ENCODE measurements around the gene PNISR.

Gene PNISR

DNA sequence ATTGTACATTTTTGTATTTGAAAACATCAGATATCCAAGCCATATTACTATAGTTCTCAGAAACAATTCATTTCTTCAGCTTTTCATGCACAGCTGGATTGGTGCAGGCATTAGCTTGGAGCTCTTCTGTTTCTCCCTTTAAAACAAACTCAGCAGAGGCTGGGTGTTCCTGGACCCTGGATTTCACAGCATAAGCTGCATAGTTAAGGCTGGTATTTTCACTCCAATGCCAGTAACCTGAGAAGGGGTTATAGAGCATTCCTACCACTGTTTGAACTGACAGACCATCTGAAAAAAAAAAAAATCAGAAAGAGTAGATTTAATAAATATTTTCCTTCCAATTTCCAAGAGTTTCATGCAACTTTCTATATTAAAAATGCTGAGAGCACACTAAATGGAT is 55.6 kb downstream of the PNISR start:
- H3K36me3 ChIP-seq (ENCODE audit: insufficient read depth, low read length) = no peaks in the 10 kb centered on the region
- H3K9ac ChIP-seq (ENCODE audit: low read depth, low read length) = no peak overlapping the region
- H3K9me3 ChIP-seq (ENCODE audit: control insufficient read depth, insufficient read depth, low read length) = no peaks in the 10 kb centered on the region
- H3K4me1 ChIP-seq (ENCODE audit: insufficient read depth, low read length) = no peaks in the 10 kb centered on the region

DNA sequence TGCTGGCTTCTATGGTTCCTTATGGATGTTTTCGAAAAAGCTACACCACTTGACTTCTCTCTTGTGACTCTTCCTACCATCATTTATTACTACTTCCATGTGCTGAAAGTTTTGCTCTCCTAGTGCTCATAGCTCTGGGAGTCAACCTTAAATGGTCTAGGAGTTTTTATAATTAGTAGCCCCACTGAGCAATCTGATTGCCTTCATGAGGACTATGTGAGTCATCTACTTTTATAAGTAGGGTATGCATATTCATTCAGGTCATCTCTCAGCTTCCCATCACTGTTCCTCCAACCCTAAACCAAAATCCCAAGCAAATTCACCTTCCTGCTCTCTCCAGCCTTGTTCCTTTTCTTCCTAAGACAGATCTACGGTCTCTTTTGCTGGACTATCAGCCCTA is 58.3 kb downstream of the PNISR start:
- Histone ChIP-seq H3K36me3 (ENCODE audit: insufficient read depth, low read length) (no peaks in the 10 kb centered on the region), H3K4me1 (ENCODE audit: insufficient read depth, low read length) (no peaks in the 10 kb centered on the region), H3K9ac (ENCODE audit: low read depth, low read length) (no peak overlapping the region), H3K9me3 (ENCODE audit: control insufficient read depth, insufficient read depth, low read length) (no peaks in the 10 kb centered on the region)

DNA sequence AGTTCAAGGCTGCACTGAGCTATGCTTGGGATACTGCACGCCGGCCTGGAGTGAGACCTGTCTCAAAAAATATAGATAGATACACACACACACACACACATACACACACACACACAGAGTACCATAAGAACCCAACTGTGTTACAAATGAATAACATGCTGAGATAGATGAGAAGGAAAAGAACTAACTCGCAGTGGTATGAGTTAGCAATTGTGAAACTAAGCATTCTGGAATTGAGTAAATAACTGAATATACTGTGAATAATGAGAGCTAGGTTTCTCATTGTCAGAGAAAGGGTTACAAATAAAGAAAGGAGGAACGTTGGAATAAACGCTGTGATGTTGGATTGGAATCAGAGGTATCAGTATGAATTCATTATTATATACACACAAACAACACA is 61.1 kb downstream of the PNISR start:
- H3K36me3 ChIP-seq (ENCODE audit: insufficient read depth, low read length) = no peaks in the 10 kb centered on the region

DNA sequence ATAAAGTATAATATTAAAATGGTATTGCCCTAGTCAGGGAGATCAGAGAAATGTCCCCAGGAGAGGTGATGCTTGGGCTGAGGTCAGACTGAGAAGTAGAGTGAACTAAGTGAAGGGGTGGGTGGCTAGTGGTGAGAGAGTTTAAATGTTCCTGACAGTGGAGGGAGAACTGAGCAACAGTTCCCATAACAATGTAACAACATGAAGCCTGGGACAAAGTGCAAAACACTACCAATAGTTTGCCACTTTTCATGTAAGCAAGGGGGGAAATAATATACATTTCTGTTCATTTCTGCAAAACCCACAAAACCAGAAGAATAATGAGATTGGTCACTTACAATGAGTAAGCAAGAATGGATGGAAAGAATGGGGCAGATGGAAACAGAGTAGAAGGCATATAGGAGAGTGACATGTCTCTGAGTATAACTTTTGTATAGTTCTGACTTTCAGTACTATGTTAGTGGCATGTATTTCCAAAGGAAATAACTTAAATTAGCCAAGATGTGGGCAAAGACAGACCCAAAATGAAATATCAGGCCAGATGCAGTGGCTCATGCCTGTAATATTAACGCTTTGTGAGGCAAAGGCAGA is 62.3 kb downstream of the PNISR start:
- no peaks in the 10 kb centered on the region for H3K9me3 ChIP-seq (ENCODE audit: control insufficient read depth, insufficient read depth, low read length)
- no peaks in the 10 kb centered on the region for H3K36me3 ChIP-seq (ENCODE audit: insufficient read depth, low read length)
- H3K9ac ChIP-seq (ENCODE audit: low read depth, low read length) = no peak overlapping the region
- no peaks in the 10 kb centered on the region for H3K4me1 ChIP-seq (ENCODE audit: insufficient read depth, low read length)

More for the DNA sequence above, 61.1 kb downstream of the PNISR start:
- Histone ChIP-seq H3K9me3 (ENCODE audit: control insufficient read depth, insufficient read depth, low read length) (no peaks in the 10 kb centered on the region), H3K4me1 (ENCODE audit: insufficient read depth, low read length) (no peaks in the 10 kb centered on the region), H3K9ac (ENCODE audit: low read depth, low read length) (no peak overlapping the region)

DNA sequence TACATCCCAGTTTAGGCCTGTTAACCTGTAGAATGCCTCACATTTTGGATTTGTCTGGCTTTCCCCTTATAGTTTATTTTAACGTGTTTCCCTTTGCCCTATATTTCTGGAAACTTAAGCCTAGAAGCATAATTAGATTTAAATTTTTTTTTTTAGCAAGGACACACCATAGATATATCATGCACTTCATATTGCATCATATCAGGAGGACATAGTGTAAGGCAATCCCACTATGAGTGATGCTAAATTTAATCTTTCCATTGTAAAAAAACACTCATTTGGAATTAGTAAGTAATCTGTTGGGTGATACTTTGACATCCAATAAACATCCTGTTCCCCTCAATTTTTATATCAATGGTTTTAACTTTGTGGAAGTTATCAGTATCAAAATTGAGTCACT is 65.3 kb downstream of the PNISR start:
- H3K4me1 ChIP-seq (ENCODE audit: insufficient read depth, low read length) = no peaks in the 10 kb centered on the region
- H3K36me3 ChIP-seq (ENCODE audit: insufficient read depth, low read length) = no peaks in the 10 kb centered on the region
- H3K9me3 ChIP-seq (ENCODE audit: control insufficient read depth, insufficient read depth, low read length) = no peaks in the 10 kb centered on the region
- H3K9ac ChIP-seq (ENCODE audit: low read depth, low read length) = no peak overlapping the region

DNA sequence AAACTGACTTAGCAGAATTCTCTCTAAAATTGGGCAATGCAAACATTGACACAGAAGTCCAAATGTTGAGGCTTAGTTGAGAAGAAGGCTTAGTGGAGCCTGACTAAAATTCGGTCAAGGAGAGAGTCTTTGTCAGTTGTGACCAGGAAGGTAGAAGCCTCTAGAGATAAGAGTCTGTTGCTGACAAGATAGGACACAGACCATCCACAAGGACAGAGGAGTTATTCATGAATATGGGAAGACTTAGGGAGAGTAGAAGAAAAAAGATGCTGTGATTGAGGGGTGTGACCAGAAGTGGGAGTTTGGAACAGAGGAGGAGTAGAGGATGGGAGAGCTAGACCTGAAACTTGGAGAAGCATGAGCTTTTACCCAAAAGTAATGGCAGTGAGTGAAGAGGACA is 68.5 kb downstream of the PNISR start:
- Histone ChIP-seq H3K4me1 (ENCODE audit: insufficient read depth, low read length) (no peaks in the 10 kb centered on the region), H3K9me3 (ENCODE audit: control insufficient read depth, insufficient read depth, low read length) (no peaks in the 10 kb centered on the region), H3K36me3 (ENCODE audit: insufficient read depth, low read length) (no peaks in the 10 kb centered on the region), H3K9ac (ENCODE audit: low read depth, low read length) (no peak overlapping the region)

DNA sequence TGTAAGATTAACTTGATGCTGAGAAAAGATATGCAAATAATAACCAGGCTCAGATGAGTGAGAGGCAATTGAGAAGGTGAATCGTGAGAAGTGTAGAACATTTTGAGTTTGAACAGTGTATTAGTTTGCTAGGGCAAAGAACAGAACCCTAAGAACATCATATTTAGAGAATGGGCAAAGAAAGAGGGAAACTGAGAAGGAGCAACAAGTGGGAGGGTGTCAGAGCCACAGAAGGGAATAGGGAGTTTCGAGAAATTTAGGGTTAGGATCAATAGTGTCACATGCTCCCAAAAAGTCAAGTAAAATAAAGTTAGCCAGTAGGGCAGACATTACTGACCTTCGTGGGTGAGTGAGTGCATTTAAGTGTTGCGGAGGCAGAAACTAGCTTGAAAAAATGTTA is 70.1 kb downstream of the PNISR start:
- no peaks in the 10 kb centered on the region for H3K9me3 ChIP-seq (ENCODE audit: control insufficient read depth, insufficient read depth, low read length)
- H3K36me3 ChIP-seq (ENCODE audit: insufficient read depth, low read length) = no peaks in the 10 kb centered on the region
- no peak overlapping the region for H3K9ac ChIP-seq (ENCODE audit: low read depth, low read length)
- H3K4me1 ChIP-seq (ENCODE audit: insufficient read depth, low read length) = peaks cover 7% of the 10 kb centered on the region; the same call in 1 of the 2 replicates

DNA sequence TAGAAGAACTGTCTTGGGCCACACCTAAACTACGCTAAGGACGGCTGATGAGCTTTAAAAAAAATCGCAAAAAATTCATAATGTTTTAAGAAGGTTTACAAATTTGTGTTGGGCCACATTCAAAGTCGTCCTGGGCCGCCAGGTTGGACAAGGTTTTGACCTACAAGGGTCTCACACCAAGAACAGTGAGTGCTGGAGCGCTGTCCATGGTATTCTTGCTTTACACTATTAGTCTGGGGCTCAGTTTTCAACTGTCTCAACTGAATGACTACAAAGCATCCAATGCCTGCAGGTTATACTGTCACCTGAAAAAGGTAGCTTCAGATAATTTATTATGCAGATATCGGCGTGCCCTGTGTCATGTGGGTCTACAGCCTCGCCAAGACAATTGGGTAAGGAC is 72.0 kb downstream of the PNISR start:
- no peaks in the 10 kb centered on the region for H3K9me3 ChIP-seq (ENCODE audit: control insufficient read depth, insufficient read depth, low read length)
- no peaks in the 10 kb centered on the region for H3K36me3 ChIP-seq (ENCODE audit: insufficient read depth, low read length)
- no peak overlapping the region for H3K9ac ChIP-seq (ENCODE audit: low read depth, low read length)

DNA sequence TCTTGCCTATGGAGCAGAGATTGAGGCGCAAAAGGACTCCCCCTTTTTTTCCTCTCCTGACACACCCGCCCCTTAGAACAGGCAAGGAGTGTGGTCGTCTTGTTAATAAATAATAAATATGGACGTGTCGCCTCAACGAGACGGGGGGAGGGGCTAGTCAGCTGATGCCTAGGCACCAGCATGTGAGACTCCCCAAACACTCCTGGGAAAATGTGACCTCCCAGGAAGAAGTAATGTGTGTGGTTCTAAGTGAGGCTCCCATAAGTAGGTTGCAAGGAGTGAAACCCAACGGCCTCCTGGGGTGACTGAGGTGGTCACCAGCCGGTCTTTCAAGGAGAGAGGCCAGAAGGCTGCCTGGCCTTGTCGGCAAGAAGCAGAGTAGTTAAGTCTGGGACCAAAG is 74.5 kb downstream of the PNISR start:
- Histone ChIP-seq H3K9me3 (ENCODE audit: control insufficient read depth, insufficient read depth, low read length) (no peaks in the 10 kb centered on the region), H3K36me3 (ENCODE audit: insufficient read depth, low read length) (no peaks in the 10 kb centered on the region), H3K4me1 (ENCODE audit: insufficient read depth, low read length) (peaks cover 17% of the 10 kb centered on the region), H3K9ac (ENCODE audit: low read depth, low read length) (peak overlapping the region; percentile 78; the same call in 1 of the 2 replicates)

More for the DNA sequence above, 72.0 kb downstream of the PNISR start:
- peaks cover 9% of the 10 kb centered on the region for H3K4me1 ChIP-seq (ENCODE audit: insufficient read depth, low read length)

DNA sequence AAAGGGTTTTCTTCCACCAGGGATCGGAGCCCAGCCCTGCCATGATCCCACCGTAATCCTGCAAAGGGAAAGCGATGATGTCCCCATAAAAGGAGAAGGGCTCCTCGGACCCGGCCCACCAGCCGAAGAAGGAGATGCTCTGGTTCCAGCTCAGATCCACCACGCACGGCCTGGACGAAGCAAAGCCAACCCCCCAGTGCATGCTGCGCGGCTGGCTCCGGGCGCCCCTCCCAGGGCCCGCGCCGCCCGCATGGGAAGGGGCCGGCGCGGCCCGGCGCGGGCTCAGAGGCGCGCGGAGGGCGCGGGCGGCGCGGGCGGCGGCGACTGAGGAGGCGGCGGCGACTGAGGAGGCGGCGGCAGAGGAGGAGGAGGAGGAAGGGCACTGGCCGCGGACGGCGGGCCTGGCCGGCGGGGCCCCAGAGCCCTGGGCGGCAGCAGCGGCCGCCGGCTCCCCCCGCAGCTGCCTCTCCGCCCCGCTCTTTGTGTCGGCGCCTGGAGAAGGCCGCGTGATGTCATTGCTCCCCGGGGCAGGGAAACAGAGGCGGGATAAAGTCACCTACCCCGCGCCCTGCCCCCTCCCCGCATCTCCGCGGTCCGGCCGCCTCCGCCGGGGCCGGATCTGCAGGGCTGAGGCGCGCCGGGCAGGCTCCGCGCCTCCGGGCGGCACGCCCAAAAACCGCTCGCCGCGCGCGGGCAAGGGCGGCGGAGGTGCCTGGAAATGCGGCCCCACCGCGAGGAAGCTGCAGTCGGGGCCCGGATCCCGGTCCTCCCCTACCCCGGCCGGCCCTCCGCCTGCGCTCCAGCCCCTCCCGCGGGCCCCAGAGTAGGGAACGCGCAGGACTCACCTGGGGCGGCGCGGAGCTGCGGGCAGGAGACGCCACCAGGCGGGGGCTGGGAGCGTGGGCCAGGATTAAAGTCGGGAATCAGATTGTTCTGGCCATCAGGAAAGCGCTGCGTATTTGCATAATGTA is 75.7 kb downstream of the PNISR start, which contains the start of gene FAXC:
FAXC (minus strand) TSS at position 504 of the 971 bp plus-strand sequence; CDS start at position 202, 302 bp downstream.
- Histone ChIP-seq H3K9me3 (ENCODE audit: control insufficient read depth, insufficient read depth, low read length) (no peaks in the 10 kb centered on the region), H3K4me1 (ENCODE audit: insufficient read depth, low read length) (peaks cover 25% of the 10 kb centered on the region), H3K36me3 (ENCODE audit: insufficient read depth, low read length) (no peaks in the 10 kb centered on the region), H3K9ac (ENCODE audit: low read depth, low read length) (peak within 1 kb of the TSS; percentile 78)

DNA sequence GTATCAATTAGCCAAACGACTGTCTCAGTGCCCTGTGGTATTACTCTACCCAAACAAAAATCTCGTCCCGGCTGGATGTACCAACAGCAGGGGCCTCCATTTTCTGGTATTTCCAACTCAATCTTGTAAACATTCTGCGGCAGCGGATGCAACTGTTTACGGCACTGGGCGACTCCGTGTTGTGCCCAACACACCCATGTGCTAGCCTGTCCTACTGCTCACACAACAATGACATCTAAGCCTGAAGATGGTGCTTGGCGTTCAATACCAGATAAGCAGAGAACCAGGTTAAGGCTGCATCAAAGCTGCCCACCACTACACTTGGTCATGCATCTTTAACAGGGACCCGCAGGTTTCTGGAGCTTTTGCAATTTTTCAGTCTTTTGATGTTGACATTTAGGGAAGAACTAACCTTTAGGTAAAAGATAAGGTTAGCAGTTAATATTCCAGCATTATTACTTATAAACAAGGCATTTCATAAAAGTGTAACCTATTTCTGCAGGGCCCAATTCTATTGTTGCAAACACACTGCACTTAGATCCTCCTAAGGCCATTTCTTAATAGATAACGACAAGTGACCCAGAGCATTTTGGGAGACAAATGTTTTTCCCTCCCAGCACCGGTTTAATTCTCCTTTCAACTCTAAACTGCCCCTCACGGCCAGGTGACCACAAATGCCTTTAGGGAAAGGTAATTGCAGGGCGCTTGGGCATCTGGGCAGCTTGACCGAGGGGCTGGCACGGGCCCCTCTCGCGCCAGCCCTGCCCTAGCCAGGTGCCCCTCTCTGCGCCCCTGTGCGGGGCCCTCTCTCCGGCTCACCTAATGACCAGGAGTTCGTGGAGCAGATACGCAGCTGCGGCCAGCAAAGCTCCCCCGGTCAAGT is 76.6 kb downstream of the PNISR start:
- peak overlapping the region; percentile 78 for H3K9ac ChIP-seq (ENCODE audit: low read depth, low read length)
- peaks cover 32% of the 10 kb centered on the region for H3K4me1 ChIP-seq (ENCODE audit: insufficient read depth, low read length)
- no peaks in the 10 kb centered on the region for H3K36me3 ChIP-seq (ENCODE audit: insufficient read depth, low read length)
- no peaks in the 10 kb centered on the region for H3K9me3 ChIP-seq (ENCODE audit: control insufficient read depth, insufficient read depth, low read length)
